Suprapubic skin (tissue), 4 donors: ENCODE results near the gene SPAG6.

ENCODE experiments used
- CTCF ChIP-seq, 2 donors: fragments of 200-600 bp in 1 of 2; fragments of 450-650 bp in 1 of 2; sonication (generic) in 1 of 2; IDR thresholded peaks; one replicate each; pipeline ENCODE4 v1.5.1; 2016 to 2019; ENCODE audit warnings: antibody characterized with exemption in 2 of 2, mild to moderate bottlenecking in 1 of 2, moderate library complexity in 1 of 2
- EP300 ChIP-seq: sonication (generic); formaldehyde crosslinking; IDR thresholded peaks from one replicate; pipeline ENCODE4 v1.6.1; 2017; ENCODE audit warnings: antibody characterized with exemption
- POLR2A ChIP-seq, 2 donors: fragments of 450-650 bp; IDR thresholded peaks; one replicate each; pipeline ENCODE4 v1.6.1; 2017; ENCODE audit warnings: antibody characterized with exemption in 2 of 2, mild to moderate bottlenecking in 2 of 2, moderate library complexity in 2 of 2
- POLR2AphosphoS5 ChIP-seq, 3 donors: sonication (generic); formaldehyde crosslinking; IDR thresholded peaks; one replicate each; pipeline ENCODE4 v1.6.1; 2017; ENCODE audit warnings: antibody characterized with exemption in 3 of 3

- TF ChIP-seq CTCF (IDR thresholded peaks at IDR 0.05) = no peak
- TF ChIP-seq POLR2AphosphoS5 (IDR thresholded peaks at IDR 0.05) = no peak
- TF ChIP-seq POLR2A (IDR thresholded peaks at IDR 0.05) = no peak
- no peak for TF ChIP-seq EP300
Measured at GRCh38 chr10:22426653-22427052, 81.4 kb downstream of the SPAG6 start.
